GM18498 (cell line): ENCODE data around the gene CDK5RAP2.

ENCODE experiments used
- ATAC-seq: cut with Tn5 transposase; IDR thresholded peaks from one replicate; pipeline ENCODE4 v1.9.1; 2021; ENCODE audit warnings: mild to moderate bottlenecking, moderate library complexity; ENCODE audit not compliant: unreplicated experiment

The CDK5RAP2 gene

GRCh38 chr9:120362446-120362845 is 217.5 kb downstream of the CDK5RAP2 start:
- no peak for ATAC-seq

GRCh38 chr9:120361551-120361950 is 218.4 kb downstream of the CDK5RAP2 start:
- no peak for ATAC-seq

GRCh38 chr9:120360510-120360909 is 219.5 kb downstream of the CDK5RAP2 start:
- no peak for ATAC-seq

GRCh38 chr9:120360046-120360445 is 219.9 kb downstream of the CDK5RAP2 start:
- no peak for ATAC-seq

- ATAC-seq = no peak
Measured at GRCh38 chr9:120358877-120359276, 221.1 kb downstream of the CDK5RAP2 start.

GRCh38 chr9:120353506-120353905 is 226.5 kb downstream of the CDK5RAP2 start:
- no peak for ATAC-seq

GRCh38 chr9:120351106-120351505 is 228.9 kb downstream of the CDK5RAP2 start:
- no peak for ATAC-seq

GRCh38 chr9:120350596-120350995 is 229.4 kb downstream of the CDK5RAP2 start:
- ATAC-seq = no peak

GRCh38 chr9:120348951-120349429 is 231.0 kb downstream of the CDK5RAP2 start:
- ATAC-seq = no peak

- no peak for ATAC-seq
Measured at GRCh38 chr9:120345379-120345778, 234.6 kb downstream of the CDK5RAP2 start.

GRCh38 chr9:120344230-120344629 is 235.7 kb downstream of the CDK5RAP2 start:
- no peak for ATAC-seq

GRCh38 chr9:120343416-120343815 is 236.6 kb downstream of the CDK5RAP2 start:
- no peak for ATAC-seq
